Endothelial cell of umbilical vein (primary cell): Measurements from ENCODE around the gene ZNF775. TPM values are rescaled to one million over a fixed set of nuclear protein-coding genes. Genes with fewer than 3 reads are reported as not detected.

Experiments
- BruUV-seq: library from RNA; stranded (reverse); fragments of 400-500 nt; replicated peaks from 2 replicates; lab custom pipeline; 2021; lab: Mats Ljungman, UMichigan
- CTCF ChIA-PET: fragments of 300-600, 350-600 bp; sonication (Branson Sonifier 250); formaldehyde crosslinking; loops from one replicate; lab custom pipeline; 2021; ENCODE audit warnings: antibody characterized with exemption, inconsistent platforms; lab: Charles Lee
- POLR2A ChIA-PET: fragments of 300-600, 350-600 bp; sonication (Branson Sonifier 250); formaldehyde crosslinking; loops from one replicate; lab custom pipeline; 2021; ENCODE audit warnings: antibody characterized with exemption, inconsistent platforms; lab: Charles Lee
- DNase-seq: peaks from one replicate; pipeline ENCODE4 v3.0.0-alpha.2; 2011; ENCODE audit warnings: low read depth, low spot score
- FAIRE-seq: peaks from 2 replicates; lab custom pipeline; 2011; peaks lifted over from hg19 to GRCh38; lab: Jason Lieb, UNC
- H2AFZ ChIP-seq: 2 replicates; pipeline ENCODE4 v1.6.0; 2012; ENCODE audit warnings: low read depth, low read length, control low read depth, inconsistent platforms
- H3K27ac ChIP-seq: 2 replicates; pipeline ENCODE4 v1.5.1; 2011; ENCODE audit warnings: low read depth, mild to moderate bottlenecking, control low read depth, low read length, moderate library complexity; ENCODE audit not compliant: insufficient read depth
- H3K27me3 ChIP-seq, 2 experiments: 2 replicates each; pipeline versions ENCODE4 v1.6.0 to v1.6.1; 2011; ENCODE audit warnings: low read length in 2 of 2, mixed read lengths in 1 of 2; ENCODE audit not compliant: control insufficient read depth in 2 of 2, insufficient read depth in 2 of 2
- H3K36me3 ChIP-seq, 2 experiments: 2 replicates in 1 of 2; 3 replicates in 1 of 2; pipeline ENCODE4 v1.5.1; 2011; ENCODE audit warnings: low read length in 2 of 2, mild to moderate bottlenecking in 1 of 2, moderate library complexity in 1 of 2; ENCODE audit not compliant: control insufficient read depth in 2 of 2, insufficient read depth in 2 of 2; ENCODE audit errors: extremely low read depth in 1 of 2
- H3K4me1 ChIP-seq: 3 replicates; pipeline ENCODE4 v1.5.1; 2011; ENCODE audit warnings: mild to moderate bottlenecking, low read length; ENCODE audit not compliant: control insufficient read depth, insufficient read depth; ENCODE audit errors: extremely low read depth
- H3K4me2 ChIP-seq: 2 replicates; pipeline ENCODE4 v1.6.1; 2011; ENCODE audit warnings: low read length, control low read depth, mixed read lengths; ENCODE audit not compliant: insufficient read depth
- H3K4me3 ChIP-seq, 3 experiments: fragments of 200-600 bp in 1 of 3; sonication (generic), shearing (Covaris generic) in 1 of 3; replicated peaks in 1 of 3; 2 replicates each; pipeline ENCODE4 v1.5.1; 2011 to 2016; ENCODE audit warnings: control low read depth in 3 of 3, low read length in 3 of 3, mild to moderate bottlenecking in 2 of 3, inconsistent platforms in 1 of 3, low read depth in 1 of 3, moderate library complexity in 1 of 3; ENCODE audit not compliant: insufficient read depth in 1 of 3
- H3K79me2 ChIP-seq: 2 replicates; pipeline ENCODE4 v1.6.0; 2012; ENCODE audit warnings: low read length, inconsistent platforms; ENCODE audit not compliant: control insufficient read depth, insufficient read depth
- H3K9ac ChIP-seq: replicated peaks from 2 replicates; pipeline ENCODE3; 2011; ENCODE audit warnings: low read length, control low read depth; ENCODE audit not compliant: insufficient read depth; ENCODE audit errors: extremely low read depth
- H3K9me1 ChIP-seq: replicated peaks from 3 replicates; pipeline ENCODE4 v1.6.0; 2011; ENCODE audit warnings: mild to moderate bottlenecking, low read length; ENCODE audit not compliant: control insufficient read depth, insufficient read depth; ENCODE audit errors: extremely low read depth
- H3K9me3 ChIP-seq: replicated peaks from 2 replicates; pipeline ENCODE4 v1.5.1; 2012; ENCODE audit warnings: low read length, inconsistent platforms; ENCODE audit not compliant: control insufficient read depth, insufficient read depth
- H4K20me1 ChIP-seq: replicated peaks from 2 replicates; pipeline ENCODE3; 2011; ENCODE audit warnings: mild to moderate bottlenecking, low read length; ENCODE audit not compliant: control insufficient read depth, insufficient read depth; ENCODE audit errors: extremely low read depth
- EZH2 ChIP-seq: IDR thresholded peaks from 2 replicates; pipeline ENCODE4 v1.6.1; 2012; ENCODE audit warnings: borderline replicate concordance, low read depth, mild to moderate bottlenecking, moderate library complexity, low read length, inconsistent platforms; ENCODE audit not compliant: severe bottlenecking
- FOS ChIP-seq: IDR thresholded peaks from 2 replicates; pipeline ENCODE4 v1.6.1; 2011; ENCODE audit warnings: mild to moderate bottlenecking, low read length, moderate library complexity, borderline replicate concordance; ENCODE audit not compliant: insufficient read depth
- GATA2 ChIP-seq: IDR thresholded peaks from 2 replicates; pipeline ENCODE4 v1.7.0; 2011; ENCODE audit warnings: low read depth, mild to moderate bottlenecking, moderate library complexity, mixed read lengths, low read length; ENCODE audit not compliant: insufficient read length, insufficient read depth
- JUN ChIP-seq: IDR thresholded peaks from 2 replicates; pipeline ENCODE4 v1.6.1; 2011; ENCODE audit warnings: borderline replicate concordance, low read depth; ENCODE audit not compliant: insufficient read length, insufficient read depth
- MYC ChIP-seq: IDR thresholded peaks from one replicate; pipeline ENCODE4 v1.6.1; 2011; ENCODE audit warnings: mild to moderate bottlenecking, low read depth, low read length
- POLR2A ChIP-seq: IDR thresholded peaks from 2 replicates; pipeline ENCODE4 v1.6.1; 2012; ENCODE audit warnings: low read depth, mild to moderate bottlenecking, control low read depth, low read length
- POLR2AphosphoS5 ChIP-seq: IDR thresholded peaks from 2 replicates; pipeline ENCODE4 v1.6.1; 2012; ENCODE audit warnings: low read depth, mild to moderate bottlenecking, control low read depth, low read length, moderate library complexity; ENCODE audit not compliant: insufficient read depth
- dilution Hi-C: fragments of 300-500 bp; cut with MboI; formaldehyde crosslinking; loops from one replicate; pipeline ENCODE4 v1.15.0; 2019; ENCODE audit warnings: low sequenced_read_pairs; ENCODE audit not compliant: extremely low pct_ligation_motif_present
- intact Hi-C: fragments of 100-400 bp; cut with micrococcal nuclease; formaldehyde crosslinking; loops from one replicate; pipeline ENCODE4 v1.10.0; 2022
- polyA plus RNA-seq, 4 experiments: library from polyadenylated mRNA; depleted of rRNA in 3 of 4; stranded (reverse) in 3 of 4; unstranded in 1 of 4; fragments of >200 nt; gene quantifications; 2 replicates each; pipeline versions ENCODE4 v1.2.1 to v1.2.3, GENCODE V29; 2011 to 2012; ENCODE audit warnings: missing spikeins in 1 of 4
- total RNA-seq: library from RNA; stranded (reverse); gene quantifications from 2 replicates; pipeline ENCODE4 v1.2.3, GENCODE V29; 2021
- TF ChIP-seq, protein P1 (sequence below), 2 donors: IDR thresholded peaks; 1 replicate in 1 of 2; 2 replicates in 1 of 2; pipeline ENCODE4 v1.5.1; 2011; ENCODE audit warnings: low read length in 2 of 2, mild to moderate bottlenecking in 2 of 2, moderate library complexity in 2 of 2, control low read depth in 1 of 2, inconsistent platforms in 1 of 2, low read depth in 1 of 2; ENCODE audit not compliant: insufficient read depth in 1 of 2; ENCODE audit errors: extremely low read depth in 1 of 2
- TF ChIP-seq, protein P2 (sequence below): IDR thresholded peaks from 2 replicates; pipeline ENCODE4 v1.6.1; 2011; ENCODE audit not compliant: insufficient read depth, insufficient read length

The ZNF775 gene
- total and polyA plus RNA-seq, 2 donors (not counting 3 experiments of a cell fraction or from before 2014, with no cell fraction given), result 5.8 to 8.3 TPM

DNA sequence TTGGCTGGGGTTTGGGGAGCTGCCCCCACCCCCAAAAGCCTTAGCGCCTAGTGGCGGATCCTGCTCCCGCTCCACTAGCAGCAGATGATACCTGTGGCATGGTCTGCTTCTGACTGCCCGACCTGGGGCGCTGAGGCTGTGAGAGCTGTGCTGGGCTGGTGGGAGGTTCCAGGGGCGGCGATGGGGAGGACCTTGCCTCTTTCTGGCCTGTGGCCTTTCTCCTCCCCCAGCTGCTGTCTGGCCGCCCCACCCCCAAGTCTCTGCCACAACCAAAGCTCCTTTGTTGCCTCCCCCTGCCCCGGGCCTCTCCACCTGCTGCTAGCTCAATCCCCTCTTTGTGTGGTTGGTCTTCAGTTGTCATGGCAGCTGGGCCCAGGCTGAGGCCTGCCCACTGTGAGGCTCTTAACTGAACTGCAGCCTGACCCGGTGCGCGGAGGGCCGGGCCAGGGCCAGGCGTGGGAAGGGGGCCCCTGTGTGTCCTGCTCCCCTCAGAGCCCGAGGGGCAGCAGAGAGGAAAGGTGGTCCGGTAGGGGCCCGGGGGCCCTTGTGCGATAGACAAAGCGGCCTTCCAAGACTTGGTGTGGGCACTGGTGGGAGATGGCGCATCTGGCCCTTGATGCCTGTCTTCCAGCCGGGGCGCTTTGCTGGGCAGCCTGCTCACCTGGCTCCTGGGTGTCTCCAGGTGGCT lies 4.7 kb downstream of the ZNF775 start:
- H3K9ac ChIP-seq, result no peak overlapping the region
- dilution Hi-C loops, result no loop called here
- FAIRE-seq, result no peak

DNA sequence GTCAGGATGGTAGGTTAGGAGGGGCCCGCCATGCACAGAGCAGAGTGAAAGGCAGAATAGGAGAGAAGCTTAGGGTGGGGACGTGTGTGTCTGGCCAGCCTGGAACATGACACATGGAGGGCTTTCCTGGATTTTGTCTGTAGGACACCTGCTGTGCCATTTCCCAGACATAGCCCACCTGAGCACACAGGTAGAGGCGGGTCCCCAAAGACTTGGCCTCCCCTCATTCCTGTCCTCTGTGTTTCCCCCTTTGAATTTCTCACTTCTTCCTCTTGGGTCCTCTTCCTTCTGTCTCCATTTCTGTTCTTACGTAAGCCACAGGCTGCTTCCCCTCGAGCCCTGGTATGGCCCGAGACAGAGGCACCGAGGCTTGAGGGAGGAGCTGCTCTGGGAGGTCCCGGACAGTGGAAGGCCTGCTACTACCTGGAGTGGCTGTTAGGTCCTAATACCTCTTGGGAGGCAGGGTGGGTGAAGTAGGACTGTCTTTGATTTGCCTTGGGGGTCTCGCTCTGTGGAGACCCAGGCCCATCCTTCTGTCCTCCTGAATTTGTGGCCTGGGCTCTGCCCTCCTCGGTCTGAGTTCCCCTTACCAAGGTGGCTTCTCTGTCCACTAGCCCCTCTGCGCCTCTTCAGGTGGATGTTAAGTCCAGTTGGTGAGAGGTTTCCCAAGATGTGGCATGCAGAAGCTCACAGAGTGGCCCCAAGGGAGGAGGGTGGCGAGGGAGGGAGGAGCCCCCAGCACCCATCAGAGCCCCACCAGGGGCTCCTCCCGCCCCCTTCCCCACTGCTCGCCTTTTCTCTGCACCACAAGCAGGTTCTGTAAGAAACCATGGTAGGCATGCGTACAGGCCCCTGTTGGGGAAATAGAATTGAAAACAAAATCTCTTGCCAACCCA lies 5.5 kb downstream of the ZNF775 start:
- dilution Hi-C loops, result no loop called here
- H3K4me1 ChIP-seq, result peaks cover 5% of the 10 kb centered on the region
- FAIRE-seq (no peak), DNase-seq (no peak)
- no peaks in the 10 kb centered on the region for H3K9me3 ChIP-seq
- H3K9me1 ChIP-seq, result no peaks in the 10 kb centered on the region
- H3K79me2 ChIP-seq, result peaks cover 33% of the 10 kb centered on the region
- no peak overlapping the region for H2AFZ ChIP-seq
- no peak overlapping the region for H3K4me3 ChIP-seq
- intact Hi-C loops, result no loop called here
- H4K20me1 ChIP-seq, result no peaks in the 10 kb centered on the region
- H3K9ac ChIP-seq, result no peak overlapping the region
- H3K27me3 ChIP-seq, result no peaks in the 10 kb centered on the region
- H3K27ac ChIP-seq, result no peak overlapping the region
- H3K4me2 ChIP-seq, result no peak overlapping the region
- no peak for TF ChIP-seq POLR2AphosphoS5
- TF ChIP-seq, protein P1, sequence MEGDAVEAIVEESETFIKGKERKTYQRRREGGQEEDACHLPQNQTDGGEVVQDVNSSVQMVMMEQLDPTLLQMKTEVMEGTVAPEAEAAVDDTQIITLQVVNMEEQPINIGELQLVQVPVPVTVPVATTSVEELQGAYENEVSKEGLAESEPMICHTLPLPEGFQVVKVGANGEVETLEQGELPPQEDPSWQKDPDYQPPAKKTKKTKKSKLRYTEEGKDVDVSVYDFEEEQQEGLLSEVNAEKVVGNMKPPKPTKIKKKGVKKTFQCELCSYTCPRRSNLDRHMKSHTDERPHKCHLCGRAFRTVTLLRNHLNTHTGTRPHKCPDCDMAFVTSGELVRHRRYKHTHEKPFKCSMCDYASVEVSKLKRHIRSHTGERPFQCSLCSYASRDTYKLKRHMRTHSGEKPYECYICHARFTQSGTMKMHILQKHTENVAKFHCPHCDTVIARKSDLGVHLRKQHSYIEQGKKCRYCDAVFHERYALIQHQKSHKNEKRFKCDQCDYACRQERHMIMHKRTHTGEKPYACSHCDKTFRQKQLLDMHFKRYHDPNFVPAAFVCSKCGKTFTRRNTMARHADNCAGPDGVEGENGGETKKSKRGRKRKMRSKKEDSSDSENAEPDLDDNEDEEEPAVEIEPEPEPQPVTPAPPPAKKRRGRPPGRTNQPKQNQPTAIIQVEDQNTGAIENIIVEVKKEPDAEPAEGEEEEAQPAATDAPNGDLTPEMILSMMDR (IDR thresholded peaks at IDR 0.05; ENCODE audit: extremely low read depth in 1 of 2, insufficient read depth in 1 of 2, low read depth in 1 of 2, low read length in 2 of 2), result no peak
- TF ChIP-seq EZH2, result no peak
- TF ChIP-seq, protein P2, sequence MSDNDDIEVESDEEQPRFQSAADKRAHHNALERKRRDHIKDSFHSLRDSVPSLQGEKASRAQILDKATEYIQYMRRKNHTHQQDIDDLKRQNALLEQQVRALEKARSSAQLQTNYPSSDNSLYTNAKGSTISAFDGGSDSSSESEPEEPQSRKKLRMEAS, result no peak
- TF ChIP-seq POLR2A, result no peak
- TF ChIP-seq FOS, result no peak
- no peak for TF ChIP-seq JUN
- no peak for TF ChIP-seq MYC
- no peak for TF ChIP-seq GATA2
- no TSS peak for BruUV-seq
- peaks cover 0 to 16% of the 10 kb centered on the region in 2 experiments for H3K36me3 ChIP-seq
- ChIA-PET CTCF (interaction anchor here (1.2 to 1.3 kb wide), 2 partner anchors 9 to 33 kb away, joined by 3 to 4 read pairs; no protein-coding TSS in a partner anchor), POLR2A (no interaction called here)

More for the DNA sequence above, 4.7 kb downstream of the ZNF775 start:
- ChIA-PET CTCF (no interaction called here), POLR2A (no interaction called here)
- Histone ChIP-seq H3K36me3 (peaks cover 0 to 13% of the 10 kb centered on the region in 2 experiments), H3K4me1 (peaks cover 5% of the 10 kb centered on the region), H3K27me3 (no peaks in the 10 kb centered on the region), H2AFZ (no peak overlapping the region), H4K20me1 (no peaks in the 10 kb centered on the region), H3K9me1 (no peaks in the 10 kb centered on the region), H3K9me3 (no peaks in the 10 kb centered on the region), H3K27ac (no peak overlapping the region), H3K79me2 (peaks cover 34% of the 10 kb centered on the region), H3K4me2 (no peak overlapping the region), H3K4me3 (no peak overlapping the region)
- no peak for TF ChIP-seq FOS
- DNase-seq, result no peak
- intact Hi-C loops, result no loop called here
- no TSS peak for BruUV-seq
